ENCODE data around the gene STAT5A. TPM values are rescaled to one million over a fixed set of nuclear protein-coding genes. Genes with fewer than 3 reads are reported as not detected.

The STAT5A gene
- total and polyA plus RNA-seq, 9 of the 15 experiments (the other 6 are each of a cell fraction or from before 2014, with no cell fraction given): 79.9 to 415 (median 196) TPM

- TF ChIP-seq ZBTB40 (IDR thresholded peaks at IDR 0.05) (peak; percentile 44; the same call in 1 of the 2 replicates), ZBTB40 (CRISPR knock-in tag; IDR thresholded peaks at IDR 0.05) (no peak), PCBP1 (IDR thresholded peaks at IDR 0.05; ENCODE audit: low read depth, low read length, poor library complexity, severe bottlenecking) (no peak), CTBP1 (IDR thresholded peaks at IDR 0.05; ENCODE audit: borderline replicate concordance) (peak; percentile 12), CLOCK (CRISPR knock-in tag; IDR thresholded peaks at IDR 0.05; ENCODE audit: borderline replicate concordance) (no peak), ZNF507 (tag; conservative IDR thresholded peaks at IDR 0.05) (no peak), MLLT1 (IDR thresholded peaks at IDR 0.05) (peak in 1 of 2 experiments; percentile 80; a peak in 2 of 4 replicates), ZBTB2 (IDR thresholded peaks at IDR 0.05) (peak; percentile 60; the same call in 1 of the 2 replicates), TSC22D4 (tag; IDR thresholded peaks at IDR 0.05) (no peak), ATF1 (CRISPR knock-in tag; IDR thresholded peaks at IDR 0.05) (no peak), ATF1 (tag; IDR thresholded peaks at IDR 0.05) (peak; percentile 29), BHLHE40 (IDR thresholded peaks at IDR 0.05; ENCODE audit: low read length) (peak; percentile 84)
Measured at GRCh38 chr17:42276609-42277341, 11.5 kb upstream of the STAT5A start (continued).

Measured in K562 (cell line).